Naive thymus-derived CD4-positive, alpha-beta T cell (primary cell): ENCODE measurements around the gene CCDC27. TPM values are rescaled to one million over a fixed set of nuclear protein-coding genes. Genes with fewer than 3 reads are reported as not detected.
"Not testable (repeated sequence)": the region's sequence is repeated elsewhere in the genome, so short reads cannot be mapped to it uniquely, and the experiment has no call there.

ENCODE experiments used
- ATAC-seq: fragments of 150-1000 bp; cut with Tn5 transposase; 2 replicates; pipeline ENCODE4 v1.10.0; 2021; ENCODE audit warnings: mild to moderate bottlenecking, moderate library complexity
- CTCF ChIA-PET: fragments of 350-600 bp; sonication (Branson Sonifier 250); formaldehyde crosslinking; loops from one replicate; lab custom pipeline; 2021; ENCODE audit warnings: antibody characterized with exemption; lab: Charles Lee
- POLR2A ChIA-PET: fragments of 350-600 bp; sonication (Branson Sonifier 250); formaldehyde crosslinking; loops from one replicate; lab custom pipeline; 2021; ENCODE audit warnings: antibody characterized with exemption, inconsistent platforms; lab: Charles Lee
- DNase-seq, 9 donors: peaks; one replicate each; pipeline versions ENCODE4 v3.0.0 to v3.0.0-alpha.2; 2020 to 2022; ENCODE audit warnings: mixed read lengths in 1 of 9
- H3K27ac ChIP-seq: one replicate; pipeline ENCODE4 v1.7.0; 2013; ENCODE audit warnings: mild to moderate bottlenecking, low read depth, low read length, moderate library complexity
- H3K27me3 ChIP-seq, 2 donors: one replicate each; pipeline ENCODE4 v1.7.0; 2013; ENCODE audit warnings: low read length in 2 of 2, mild to moderate bottlenecking in 2 of 2, moderate library complexity in 2 of 2; ENCODE audit not compliant: control insufficient read depth in 2 of 2, insufficient read depth in 2 of 2
- H3K36me3 ChIP-seq, 3 experiments: 1 replicate in 2 of 3; 2 replicates in 1 of 3; pipeline ENCODE4 v1.7.0; 2013; ENCODE audit warnings: low read length in 3 of 3, mild to moderate bottlenecking in 3 of 3, moderate library complexity in 1 of 3; ENCODE audit not compliant: insufficient read depth in 3 of 3, control insufficient read depth in 2 of 3
- H3K4me1 ChIP-seq, 2 donors: one replicate each; pipeline ENCODE4 v1.7.0; 2013; ENCODE audit warnings: low read length in 2 of 2, mild to moderate bottlenecking in 2 of 2, moderate library complexity in 1 of 2; ENCODE audit not compliant: control insufficient read depth in 2 of 2, insufficient read depth in 2 of 2
- H3K4me3 ChIP-seq: 2 replicates; pipeline ENCODE4 v1.7.0; 2013; ENCODE audit warnings: mild to moderate bottlenecking, low read length
- H3K9me3 ChIP-seq, 3 experiments: 1 replicate in 2 of 3; 2 replicates in 1 of 3; pipeline ENCODE4 v1.7.0; 2013; ENCODE audit warnings: low read length in 3 of 3; ENCODE audit not compliant: control insufficient read depth in 2 of 3
- H3K27ac Mint-ChIP-seq, 9 donors: one replicate each; pipeline ENCODE4 v1.8.0; 2020 to 2022; ENCODE audit warnings: mixed read lengths in 9 of 9, mild to moderate bottlenecking in 8 of 9, moderate library complexity in 5 of 9, inconsistent platforms in 2 of 9
- H3K27me3 Mint-ChIP-seq, 5 donors: one replicate each; pipeline ENCODE4 v1.8.0; 2021 to 2022; ENCODE audit warnings: mixed read lengths in 5 of 5, mild to moderate bottlenecking in 1 of 5
- H3K36me3 Mint-ChIP-seq, 5 donors: one replicate each; pipeline ENCODE4 v1.8.0; 2020 to 2022; ENCODE audit warnings: mixed read lengths in 5 of 5, mild to moderate bottlenecking in 3 of 5, inconsistent platforms in 1 of 5
- H3K4me1 Mint-ChIP-seq, 7 donors: one replicate each; pipeline ENCODE4 v1.8.0; 2020 to 2022; ENCODE audit warnings: mixed read lengths in 7 of 7, mild to moderate bottlenecking in 3 of 7, inconsistent platforms in 1 of 7
- H3K4me3 Mint-ChIP-seq, 10 donors: one replicate each; pipeline ENCODE4 v1.8.0; 2020 to 2022; ENCODE audit warnings: mild to moderate bottlenecking in 10 of 10, mixed read lengths in 10 of 10, moderate library complexity in 6 of 10, inconsistent platforms in 2 of 10
- H3K9me3 Mint-ChIP-seq, 11 donors: one replicate each; pipeline ENCODE4 v1.8.0; 2020 to 2022; ENCODE audit warnings: mixed read lengths in 11 of 11, mild to moderate bottlenecking in 4 of 11, inconsistent platforms in 1 of 11, moderate library complexity in 1 of 11
- intact Hi-C, 2 donors: fragments of 100-400 bp; cut with micrococcal nuclease; formaldehyde crosslinking; loops; one replicate each; pipeline ENCODE4 v1.15.1; 2023
- polyA plus RNA-seq, 2 donors: library from polyadenylated mRNA; unstranded; fragments of 300-500 nt; fragmentation: Illumina TruSeq; gene quantifications; one replicate each; pipeline ENCODE4 v1.2.3, GENCODE V29; 2021
- total RNA-seq, 6 experiments: library from RNA in 5 of 6; stranded (reverse) in 5 of 6; gene quantifications; 1 replicate in 5 of 6; 2 replicates in 1 of 6; pipeline ENCODE4 v1.2.3 and lab custom pipeline; 2021 to 2026

Gene CCDC27
- total and polyA plus RNA-seq, 7 experiments from 2014 or later = not detected

DNA sequence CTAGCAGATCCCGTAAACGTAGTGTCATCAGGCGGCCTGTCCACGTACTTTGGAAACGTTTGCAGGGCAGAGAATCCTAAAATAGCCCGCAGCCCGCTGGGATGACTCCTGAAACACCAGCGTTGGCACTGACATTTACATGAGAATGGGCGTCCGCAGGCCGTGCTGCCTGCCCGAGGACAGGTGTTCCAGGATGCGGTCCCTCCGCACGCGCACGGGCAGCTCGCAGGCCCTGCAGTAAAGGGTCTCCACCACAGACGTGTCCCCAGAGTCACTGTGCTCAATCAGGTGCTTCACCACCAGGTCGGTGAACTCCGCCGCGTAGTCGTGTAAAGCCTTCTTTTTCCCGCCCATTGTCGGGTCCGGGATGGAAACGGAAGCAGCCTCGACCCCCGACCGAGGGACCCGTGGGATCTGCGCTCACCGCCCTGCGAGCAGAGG lies 5.8 kb upstream of the CCDC27 start:
- POLR2A ChIA-PET = no interaction called here
- CTCF ChIA-PET = no interaction called here
- Histone ChIP-seq H3K27ac (peak overlapping the region; percentile 71), H3K9me3 (no peaks in the 10 kb centered on the region), H3K36me3 (peaks cover 0 to 20% (median 0%) of the 10 kb centered on the region in 3 experiments), H3K27me3 (no peaks in the 10 kb centered on the region), H3K4me1 (peaks cover 7 to 12% of the 10 kb centered on the region in 2 donors), H3K4me3 (peak overlapping the region; percentile 52)
- ATAC-seq (no peak), DNase-seq (no peak)
- H3K36me3 Mint-ChIP-seq = peaks cover 0 to 19% (median 4%) of the 10 kb centered on the region in 5 donors
- H3K4me1 Mint-ChIP-seq = peaks cover 15 to 43% (median 33%) of the 10 kb centered on the region in 7 donors
- H3K4me3 Mint-ChIP-seq = peak overlapping the region; percentile 72 to 87 (median 78)
- H3K27me3 Mint-ChIP-seq = peaks cover 0 to 4% (median 0%) of the 10 kb centered on the region in 5 donors
- H3K9me3 Mint-ChIP-seq = peaks cover 0 to 2% (median 0%) of the 10 kb centered on the region in 11 donors
- peak overlapping the region; percentile 59 to 88 (median 71) for H3K27ac Mint-ChIP-seq
- intact Hi-C loops = loop anchor here (1.0 to 2.0 kb wide), 2 partner anchors 96 to 215 kb away; partner anchors contain the start of gene WRAP73 (in 2 of the 2)

DNA sequence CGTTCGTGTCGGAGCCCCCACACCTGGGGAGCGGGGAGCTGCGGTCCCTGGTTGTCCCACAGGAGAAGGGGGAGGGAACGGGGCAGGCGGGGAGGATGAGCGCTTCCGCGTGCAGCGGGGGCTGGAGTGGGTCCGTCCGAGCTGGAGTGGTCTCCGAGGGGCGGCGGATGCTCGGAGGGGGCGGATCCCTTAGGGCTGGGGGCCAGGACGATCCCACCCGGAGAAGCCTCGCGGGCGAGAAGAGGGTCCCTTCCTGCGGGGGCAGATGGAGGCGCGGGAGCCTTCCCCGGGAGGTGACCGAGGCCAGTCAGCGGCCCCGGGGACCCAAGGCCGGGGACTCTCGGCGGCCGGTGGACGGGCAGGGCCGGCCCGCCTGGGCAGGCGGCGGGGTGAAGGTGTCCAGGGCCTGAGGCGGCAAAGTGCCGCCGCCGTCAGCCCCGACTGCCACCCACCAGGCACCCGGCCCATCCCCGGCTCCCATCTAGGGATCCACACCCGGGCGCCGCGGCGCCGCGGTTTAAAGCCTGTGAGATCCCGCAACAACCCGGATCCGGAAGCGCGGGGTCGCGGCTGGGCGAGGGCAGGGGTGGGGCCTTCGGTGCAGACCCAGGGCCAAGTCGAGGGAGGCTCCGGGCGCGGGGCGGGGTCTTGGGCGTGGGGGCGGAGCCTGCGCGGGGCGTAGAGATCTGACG lies 5.3 kb upstream of the CCDC27 start:
- POLR2A ChIA-PET = no interaction called here
- DNase-seq (peak; percentile 76 to 91 (median 86)), ATAC-seq (peak; percentile 99)
- Histone ChIP-seq H3K9me3 (no peaks in the 10 kb centered on the region), H3K36me3 (peaks cover 0 to 15% (median 0%) of the 10 kb centered on the region in 3 experiments), H3K4me1 (peaks cover 7 to 12% of the 10 kb centered on the region in 2 donors), H3K27ac (peak overlapping the region; percentile 71), H3K4me3 (peak overlapping the region; percentile 52), H3K27me3 (no peaks in the 10 kb centered on the region)
- Mint-ChIP-seq H3K4me1 (peaks cover 15 to 40% (median 33%) of the 10 kb centered on the region in 7 donors), H3K27me3 (peaks cover 0 to 4% (median 0%) of the 10 kb centered on the region in 5 donors), H3K4me3 (peak overlapping the region; percentile 72 to 87 (median 78)), H3K36me3 (peaks cover 0 to 14% (median 4%) of the 10 kb centered on the region in 5 donors), H3K9me3 (peaks cover 0 to 2% (median 0%) of the 10 kb centered on the region in 11 donors), H3K27ac (peak overlapping the region in 4 of 9 donors; percentile 65 to 88 (median 73))
- intact Hi-C loops = loop anchor here (1.0 to 2.0 kb wide), 5 partner anchors 25 to 216 kb away; partner anchors contain the start of genes LRRC47 (in 2 of the 2), SMIM1 (in 2 of the 2) and WRAP73 (in 2 of the 2)
- CTCF ChIA-PET = no interaction called here

DNA sequence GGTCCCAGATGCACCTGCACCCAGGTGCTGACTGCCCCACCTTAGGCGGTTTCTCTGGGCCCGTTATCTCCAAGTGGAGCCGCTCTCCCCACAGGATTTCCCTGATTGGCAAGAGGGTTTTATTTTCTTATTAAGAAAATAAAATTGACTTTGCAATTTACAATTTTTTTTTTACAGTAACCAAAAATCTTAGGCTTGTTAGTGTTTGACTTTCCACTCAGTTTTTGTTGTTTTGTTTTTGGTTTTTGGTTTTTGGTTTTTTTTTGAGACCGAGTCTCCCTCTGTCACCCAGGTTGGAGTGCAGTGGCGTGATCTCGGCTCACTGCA lies 4.8 kb upstream of the CCDC27 start:
- Histone ChIP-seq H3K27ac (peak overlapping the region; percentile 71), H3K9me3 (no peaks in the 10 kb centered on the region), H3K4me1 (peaks cover 7 to 12% of the 10 kb centered on the region in 2 donors), H3K4me3 (peak overlapping the region; percentile 52), H3K36me3 (peaks cover 0 to 10% (median 0%) of the 10 kb centered on the region in 3 experiments), H3K27me3 (no peaks in the 10 kb centered on the region)
- Mint-ChIP-seq H3K27ac (peak overlapping the region in 2 of 9 donors; percentile 22 to 43), H3K27me3 (peaks cover 0 to 4% (median 0%) of the 10 kb centered on the region in 5 donors), H3K4me3 (peak overlapping the region; percentile 60 to 83 (median 74)), H3K36me3 (peaks cover 0 to 14% (median 4%) of the 10 kb centered on the region in 5 donors), H3K4me1 (peaks cover 15 to 40% (median 33%) of the 10 kb centered on the region in 7 donors), H3K9me3 (peaks cover 0 to 2% (median 0%) of the 10 kb centered on the region in 11 donors)
- CTCF ChIA-PET = no interaction called here
- POLR2A ChIA-PET = interaction anchor here (0.9 kb wide), 1 partner anchor 22 kb away, joined by 3 read pairs; no protein-coding TSS in a partner anchor
- intact Hi-C loops = loop anchor here (1.0 to 2.0 kb wide), 4 partner anchors 25 to 123 kb away; partner anchors contain the start of genes LRRC47 (in 2 of the 2), SMIM1 (in 2 of the 2) and WRAP73 (in 2 of the 2)
- ATAC-seq = no peak
- no peak for DNase-seq

DNA sequence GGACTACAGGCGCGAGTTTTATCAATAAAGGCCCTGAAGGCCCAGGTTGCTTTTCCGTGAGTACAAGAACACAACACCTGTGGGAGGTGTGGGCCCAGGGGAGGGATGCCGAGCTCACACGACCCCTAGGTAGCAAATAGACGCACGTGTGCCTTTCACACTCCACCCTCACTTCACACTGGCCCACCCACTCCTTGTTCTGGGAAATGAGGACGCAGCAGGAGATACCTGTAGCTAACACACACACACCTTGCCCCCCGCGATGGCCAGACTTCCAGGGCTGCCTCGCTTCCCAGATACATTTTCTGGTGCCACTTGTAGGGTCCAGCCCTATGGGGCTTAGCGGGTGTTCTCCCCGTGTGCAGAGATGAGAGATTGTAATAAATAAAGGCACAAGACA lies 4.3 kb upstream of the CCDC27 start:
- Histone ChIP-seq H3K36me3 (peaks cover 0 to 5% (median 0%) of the 10 kb centered on the region in 3 experiments), H3K4me1 (peaks cover 7 to 12% of the 10 kb centered on the region in 2 donors), H3K9me3 (no peaks in the 10 kb centered on the region), H3K4me3 (peak overlapping the region; percentile 52), H3K27me3 (no peaks in the 10 kb centered on the region), H3K27ac (no peak overlapping the region)
- intact Hi-C loops = loop anchor here (1.0 to 2.0 kb wide), 4 partner anchors 24 to 124 kb away; partner anchors contain the start of genes LRRC47 (in 2 of the 2), SMIM1 (in 2 of the 2) and WRAP73 (in 2 of the 2)
- peaks cover 0 to 2% (median 0%) of the 10 kb centered on the region in 11 donors for H3K9me3 Mint-ChIP-seq
- H3K27me3 Mint-ChIP-seq = peaks cover 0 to 4% (median 0%) of the 10 kb centered on the region in 5 donors
- peak overlapping the region in 5 of 9 donors; percentile 22 to 43 (median 32) for H3K27ac Mint-ChIP-seq
- ATAC-seq (no peak), DNase-seq (no peak)
- peaks cover 15 to 40% (median 33%) of the 10 kb centered on the region in 7 donors for H3K4me1 Mint-ChIP-seq
- ChIA-PET CTCF (no interaction called here), POLR2A (interaction anchor here (0.9 kb wide), 1 partner anchor 22 kb away, joined by 3 read pairs; no protein-coding TSS in a partner anchor)
- peaks cover 0 to 14% (median 4%) of the 10 kb centered on the region in 5 donors for H3K36me3 Mint-ChIP-seq
- peak overlapping the region; percentile 60 to 83 (median 74) for H3K4me3 Mint-ChIP-seq

DNA sequence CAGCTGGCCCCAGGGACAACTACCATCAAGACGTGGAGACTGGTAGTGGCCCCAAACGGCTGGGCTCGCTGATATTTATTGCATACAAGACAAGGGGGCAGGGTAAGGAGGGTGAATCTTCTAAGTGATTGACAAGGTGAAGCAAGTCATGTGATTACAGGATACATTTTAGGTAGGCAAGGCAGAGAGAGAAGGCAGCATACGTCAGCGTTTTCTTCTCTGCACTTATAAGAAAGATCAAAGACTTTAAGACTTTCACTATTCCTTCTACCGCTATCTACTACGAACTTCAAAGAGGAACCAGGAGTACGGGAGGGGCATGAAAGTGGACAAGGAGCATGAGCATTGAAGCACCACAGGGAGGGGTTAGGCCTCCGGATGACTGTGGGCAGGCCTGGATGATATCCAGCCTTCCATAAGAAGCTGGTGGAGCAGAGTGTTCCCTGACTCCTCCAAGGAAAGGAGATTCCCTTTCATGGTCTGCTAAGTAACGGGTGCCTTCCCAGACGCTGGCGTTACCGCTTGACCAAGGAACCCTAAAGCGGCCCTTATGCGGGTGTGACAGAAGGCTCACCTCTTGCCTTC lies 3.8 kb upstream of the CCDC27 start:
- H3K27me3 Mint-ChIP-seq, H3K4me3 ChIP-seq, H3K9me3 ChIP-seq, intact Hi-C loops, H3K27me3 ChIP-seq, H3K36me3 ChIP-seq, ATAC-seq, H3K9me3 Mint-ChIP-seq, H3K27ac ChIP-seq, DNase-seq, CTCF ChIA-PET: not testable (repeated sequence)
- H3K4me1 ChIP-seq = peaks cover 7 to 12% of the 10 kb centered on the region in 2 donors
- POLR2A ChIA-PET = interaction anchor here (0.9 kb wide), 1 partner anchor 21 kb away, joined by 3 read pairs; no protein-coding TSS in a partner anchor
- Mint-ChIP-seq H3K27ac (peak overlapping the region in 3 of 9 donors; percentile 31 to 43 (median 32)), H3K4me3 (peak overlapping the region in 8 of 10 donors; percentile 21 to 83 (median 76)), H3K36me3 (peaks cover 0 to 10% (median 4%) of the 10 kb centered on the region in 5 donors), H3K4me1 (peaks cover 15 to 36% (median 30%) of the 10 kb centered on the region in 7 donors)

DNA sequence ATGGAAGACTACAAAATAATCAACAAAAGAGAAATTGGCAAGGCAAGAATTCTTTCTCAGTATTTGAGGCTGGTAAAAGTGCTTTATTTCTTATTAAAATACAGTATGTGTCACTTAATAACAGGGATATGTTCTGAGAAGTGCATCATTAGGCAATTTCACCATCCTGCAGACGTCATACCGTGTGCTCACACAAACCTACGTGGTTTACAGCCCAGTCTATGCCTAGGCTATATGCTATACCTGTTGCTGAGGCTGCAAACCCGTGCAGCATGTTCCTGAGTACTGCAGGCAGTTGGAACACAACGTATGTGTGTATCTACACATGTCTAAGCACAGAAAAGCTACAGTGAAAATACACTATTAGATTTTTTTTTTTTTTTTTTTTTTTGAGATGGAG lies 2.7 kb upstream of the CCDC27 start:
- intact Hi-C loops = no loop called here
- H3K4me1 ChIP-seq = peaks cover 7 to 12% of the 10 kb centered on the region in 2 donors
- CTCF ChIA-PET = interaction anchor here (0.7 kb wide), 1 partner anchor 12 kb away, joined by 5 read pairs; no protein-coding TSS in a partner anchor

More for the DNA sequence above, 2.7 kb upstream of the CCDC27 start:
- DNase-seq (no peak), ATAC-seq (no peak)
- Mint-ChIP-seq H3K36me3 (peaks cover 0 to 8% (median 4%) of the 10 kb centered on the region in 5 donors), H3K4me3 (no peak overlapping the region), H3K4me1 (peaks cover 15 to 32% (median 27%) of the 10 kb centered on the region in 7 donors), H3K27ac (no peak overlapping the region), H3K9me3 (peaks cover 0 to 2% (median 0%) of the 10 kb centered on the region in 11 donors), H3K27me3 (peaks cover 0 to 4% (median 0%) of the 10 kb centered on the region in 5 donors)
- H3K27ac ChIP-seq = no peak overlapping the region
- no peaks in the 10 kb centered on the region for H3K27me3 ChIP-seq
- POLR2A ChIA-PET = no interaction called here
- no peak overlapping the region for H3K4me3 ChIP-seq
- no peaks in the 10 kb centered on the region for H3K36me3 ChIP-seq
- no peaks in the 10 kb centered on the region for H3K9me3 ChIP-seq
